Colonic mucosa (tissue), 4 donors: ENCODE data around the gene SH3TC1. TPM values are rescaled to one million over a fixed set of nuclear protein-coding genes. Genes with fewer than 3 reads are reported as not detected.

Source experiments
- DNase-seq: peaks from one replicate; pipeline ENCODE4 v3.0.0-alpha.2; 2020
- H3K27ac ChIP-seq: fragments of 200-600 bp; one replicate; pipeline ENCODE4 v1.8.0; 2021
- H3K27me3 ChIP-seq: fragments of 200-600 bp; one replicate; pipeline ENCODE4 v1.8.0; 2021
- H3K36me3 ChIP-seq: fragments of 200-600 bp; one replicate; pipeline ENCODE4 v1.8.0; 2021
- H3K4me1 ChIP-seq: fragments of 200-600 bp; one replicate; pipeline ENCODE4 v1.8.0; 2021; ENCODE audit warnings: mild to moderate bottlenecking
- H3K4me3 ChIP-seq: fragments of 200-600 bp; one replicate; pipeline ENCODE4 v1.8.0; 2021
- H3K9ac ChIP-seq, 2 donors: one replicate each; pipeline ENCODE4 v1.7.0; 2013; ENCODE audit warnings: control low read depth in 2 of 2, low read depth in 2 of 2, low read length in 2 of 2
- H3K9me3 ChIP-seq: fragments of 200-600 bp; one replicate; pipeline ENCODE4 v1.8.0; 2021
- CTCF ChIP-seq: fragments of 200-600 bp; IDR thresholded peaks from one replicate; pipeline ENCODE4 v1.8.0; 2022; ENCODE audit warnings: antibody characterized with exemption, mild to moderate bottlenecking
- intact Hi-C: fragments of 100-400 bp; cut with DNase I; formaldehyde crosslinking; loops from one replicate; pipeline ENCODE4 v1.14.1; 2022
- total RNA-seq, 2 donors: library from RNA; stranded (reverse); fragmentation: NEBNext Ultra II Directional in 1 of 2; extraction: Animal tissue kit (Norgen Biotek cat#: 25700) in 1 of 2; gene quantifications; one replicate each; pipeline ENCODE4 v1.2.1, GENCODE V29; 2021
- donor health status: healthy.
- donor health status: DM: no; HTN: no; CAD: no.
- donor health status: DM: no; HTN: no; CAD: no.

Gene SH3TC1
- total RNA-seq, 2 donors from 2014 or later = 10.8 to 22.5 TPM

- H3K9me3 ChIP-seq = no peaks in the 10 kb centered on the region
- intact Hi-C loops = no loop called here
- H3K27me3 ChIP-seq = no peaks in the 10 kb centered on the region
- H3K4me3 ChIP-seq = no peak overlapping the region
- TF ChIP-seq CTCF = no peak
- no peaks in the 10 kb centered on the region for H3K4me1 ChIP-seq
- no peak overlapping the region for H3K27ac ChIP-seq
- no peaks in the 10 kb centered on the region for H3K36me3 ChIP-seq
- no peak overlapping the region for H3K9ac ChIP-seq
- DNase-seq = no peak
Measured at GRCh38 chr4:8214136-8214535, 15.0 kb downstream of the SH3TC1 start.

DNA sequence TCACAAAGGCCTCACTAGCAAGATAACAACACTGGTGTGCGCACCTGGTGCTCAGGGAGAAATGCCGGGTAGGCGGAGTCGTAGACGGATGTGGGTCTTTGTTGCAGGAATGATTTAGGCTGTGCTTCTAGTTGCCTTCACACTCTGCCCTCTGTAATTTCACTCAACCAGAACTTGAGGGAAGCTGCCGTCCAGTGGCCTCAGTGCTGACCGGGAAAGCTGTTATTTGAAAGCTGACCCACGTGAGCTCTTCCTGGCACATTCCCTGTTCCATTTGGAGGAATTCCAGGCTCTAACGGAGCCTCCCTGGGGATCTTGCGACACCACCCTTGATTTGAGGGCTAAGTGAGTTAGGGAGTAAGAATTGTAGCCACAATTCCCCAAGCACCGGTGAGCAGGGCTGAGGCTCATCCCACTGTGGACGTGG is 15.9 kb downstream of the SH3TC1 start:
- no peaks in the 10 kb centered on the region for H3K4me1 ChIP-seq
- H3K36me3 ChIP-seq = no peaks in the 10 kb centered on the region
- no peaks in the 10 kb centered on the region for H3K9me3 ChIP-seq
- no peak for DNase-seq
- H3K27ac ChIP-seq = no peak overlapping the region
- H3K4me3 ChIP-seq = no peak overlapping the region
- intact Hi-C loops = no loop called here
- H3K9ac ChIP-seq = no peak overlapping the region
- TF ChIP-seq CTCF = no peak
- H3K27me3 ChIP-seq = no peaks in the 10 kb centered on the region

DNA sequence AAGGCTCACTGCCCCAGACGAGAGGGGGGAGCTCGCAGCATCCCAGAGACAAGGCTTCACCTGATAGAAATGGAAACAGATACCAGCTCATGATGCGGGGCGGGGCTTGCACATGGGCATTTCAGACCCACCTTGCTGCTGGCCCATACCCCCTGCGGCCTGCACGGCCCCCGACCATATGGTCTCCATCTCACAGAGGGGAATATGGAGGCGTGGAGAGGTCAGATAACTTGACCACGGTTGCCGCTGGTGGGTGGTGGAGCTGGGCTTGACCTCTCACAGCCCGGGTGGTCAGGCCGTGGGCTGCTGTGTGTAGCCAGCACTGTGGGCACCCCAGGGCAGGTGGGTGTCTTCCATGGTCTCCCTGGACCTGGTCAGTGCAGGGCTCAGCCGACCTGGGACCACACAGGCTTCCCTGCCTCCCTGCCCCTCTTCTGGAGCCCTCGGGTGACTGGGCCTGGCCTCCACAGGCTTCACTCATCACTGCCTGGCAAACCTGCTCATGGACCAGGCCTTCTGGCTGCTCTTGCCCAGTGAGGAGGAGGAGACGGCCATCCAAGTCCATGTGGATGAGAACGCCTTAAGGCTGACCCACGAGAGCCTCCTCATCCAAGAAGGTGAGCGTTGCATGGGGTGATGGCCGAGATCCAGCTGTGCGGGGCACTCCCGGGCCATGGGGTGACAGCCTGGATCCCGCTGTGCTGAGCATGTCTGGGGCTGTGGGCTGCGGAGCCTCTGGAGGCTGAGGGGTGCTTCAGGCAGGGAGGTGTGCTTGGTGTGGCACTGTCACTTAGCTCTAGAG is 16.8 kb downstream of the SH3TC1 start:
- DNase-seq = no peak
- intact Hi-C loops = no loop called here
- no peak overlapping the region for H3K27ac ChIP-seq
- no peaks in the 10 kb centered on the region for H3K9me3 ChIP-seq
- no peak overlapping the region for H3K9ac ChIP-seq
- no peaks in the 10 kb centered on the region for H3K36me3 ChIP-seq
- H3K27me3 ChIP-seq = no peaks in the 10 kb centered on the region
- H3K4me1 ChIP-seq = no peaks in the 10 kb centered on the region
- no peak overlapping the region for H3K4me3 ChIP-seq
- TF ChIP-seq CTCF = no peak

GRCh38 chr4:8216443-8217245 is 17.6 kb downstream of the SH3TC1 start:
- intact Hi-C loops = no loop called here
- no peak for TF ChIP-seq CTCF
- no peaks in the 10 kb centered on the region for H3K36me3 ChIP-seq
- H3K4me1 ChIP-seq = no peaks in the 10 kb centered on the region
- no peak for DNase-seq
- H3K9ac ChIP-seq = no peak overlapping the region
- H3K4me3 ChIP-seq = no peak overlapping the region
- no peaks in the 10 kb centered on the region for H3K9me3 ChIP-seq
- no peaks in the 10 kb centered on the region for H3K27me3 ChIP-seq
- no peak overlapping the region for H3K27ac ChIP-seq

DNA sequence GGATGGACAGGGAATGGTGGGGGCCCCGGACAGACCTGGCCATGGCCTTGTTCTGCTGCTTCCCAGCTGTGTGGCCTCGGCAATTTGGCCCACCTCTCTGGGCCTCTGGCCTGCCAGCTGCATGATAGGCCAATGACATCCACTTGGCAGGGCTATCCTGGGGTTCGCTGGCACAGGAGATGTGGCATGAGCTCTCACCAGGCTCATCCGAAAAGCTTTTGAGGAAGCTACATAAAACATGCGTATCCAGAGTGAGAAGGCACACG is 18.1 kb downstream of the SH3TC1 start:
- Histone ChIP-seq H3K27ac (no peak overlapping the region), H3K9ac (no peak overlapping the region), H3K4me1 (no peaks in the 10 kb centered on the region), H3K27me3 (no peaks in the 10 kb centered on the region), H3K4me3 (no peak overlapping the region), H3K9me3 (no peaks in the 10 kb centered on the region), H3K36me3 (no peaks in the 10 kb centered on the region)
- no peak for TF ChIP-seq CTCF
- intact Hi-C loops = no loop called here
- DNase-seq = no peak
